Activated CD4-positive, alpha-beta T cell treated with anti-CD3 and anti-CD28 coated beads, Interleukin-2, amount 50 U/mL, for 16 hours (primary cell): Measurements from ENCODE around the gene PFN1.
"Not testable (repeated sequence)": the region's sequence is repeated elsewhere in the genome, so short reads cannot be mapped to it uniquely, and the experiment has no call there.

Experiments used
- DNase-seq: peaks from one replicate; pipeline ENCODE4 v3.0.0-alpha.2; 2020

PFN1 gene

GRCh38 chr17:4920351-4921048, 27.8 kb downstream of the PFN1 start:
- no peak for DNase-seq

- no peak for DNase-seq
Measured at GRCh38 chr17:4919511-4920047, 28.8 kb downstream of the PFN1 start.

- DNase-seq, result not testable (repeated sequence)
Measured at GRCh38 chr17:4914551-4914950, 33.8 kb downstream of the PFN1 start.

DNA sequence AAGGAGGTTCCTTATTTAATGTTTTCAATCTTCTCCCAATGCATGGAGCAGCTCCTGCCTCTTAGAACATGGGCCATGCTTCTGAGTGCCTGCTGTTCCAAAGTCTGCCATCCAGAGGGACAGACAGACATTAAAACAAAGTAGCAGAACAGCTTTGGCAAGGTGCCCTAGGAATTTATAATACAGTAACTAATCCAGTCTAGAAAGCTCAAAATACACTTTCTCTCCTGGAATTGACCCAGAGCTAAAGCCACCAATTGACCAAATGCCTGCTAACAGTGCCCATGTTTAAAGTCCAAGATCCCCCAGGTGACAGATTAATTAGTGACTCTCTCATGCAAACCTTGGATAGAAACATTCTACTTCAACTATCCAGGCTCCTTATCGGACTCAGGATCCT, 34.3 kb downstream of the PFN1 start:
- DNase-seq, result no peak

- DNase-seq, result peak; percentile 71
Measured at GRCh38 chr17:4908711-4909496, 39.4 kb downstream of the PFN1 start.

- no peak for DNase-seq
Measured at GRCh38 chr17:4908301-4908700, 40.0 kb downstream of the PFN1 start.

- DNase-seq, result not testable (repeated sequence)
Measured at GRCh38 chr17:4906642-4907041, 41.7 kb downstream of the PFN1 start.

GRCh38 chr17:4903051-4903818, 45.1 kb downstream of the PFN1 start, which contains the start of gene CHRNE:
Gene CHRNE, minus strand, starts transcription at chr17:4903098. Its CDS starts 35 bp downstream, at chr17:4903063.
- peak; percentile 79 for DNase-seq

DNA sequence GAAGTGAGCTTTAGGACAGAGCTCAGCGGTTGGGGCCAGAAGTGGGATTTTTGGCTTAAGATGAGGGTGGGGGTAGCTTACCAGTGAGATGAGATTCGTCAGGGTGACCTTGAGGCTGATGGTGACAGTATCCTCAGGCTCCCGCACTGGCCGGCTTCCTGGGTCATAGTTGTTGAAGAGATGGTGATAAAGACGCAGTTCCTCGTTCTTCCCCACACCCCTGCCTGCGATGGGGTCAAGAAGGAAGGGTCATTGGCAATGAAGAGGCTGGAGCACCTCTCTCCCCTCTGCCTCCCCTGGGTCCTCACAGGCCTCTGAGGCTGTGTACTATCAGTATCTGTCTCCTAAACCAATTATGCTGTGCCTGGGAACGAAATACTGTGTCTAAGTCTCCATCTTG, 45.8 kb downstream of the PFN1 start:
- DNase-seq, result no peak

DNA sequence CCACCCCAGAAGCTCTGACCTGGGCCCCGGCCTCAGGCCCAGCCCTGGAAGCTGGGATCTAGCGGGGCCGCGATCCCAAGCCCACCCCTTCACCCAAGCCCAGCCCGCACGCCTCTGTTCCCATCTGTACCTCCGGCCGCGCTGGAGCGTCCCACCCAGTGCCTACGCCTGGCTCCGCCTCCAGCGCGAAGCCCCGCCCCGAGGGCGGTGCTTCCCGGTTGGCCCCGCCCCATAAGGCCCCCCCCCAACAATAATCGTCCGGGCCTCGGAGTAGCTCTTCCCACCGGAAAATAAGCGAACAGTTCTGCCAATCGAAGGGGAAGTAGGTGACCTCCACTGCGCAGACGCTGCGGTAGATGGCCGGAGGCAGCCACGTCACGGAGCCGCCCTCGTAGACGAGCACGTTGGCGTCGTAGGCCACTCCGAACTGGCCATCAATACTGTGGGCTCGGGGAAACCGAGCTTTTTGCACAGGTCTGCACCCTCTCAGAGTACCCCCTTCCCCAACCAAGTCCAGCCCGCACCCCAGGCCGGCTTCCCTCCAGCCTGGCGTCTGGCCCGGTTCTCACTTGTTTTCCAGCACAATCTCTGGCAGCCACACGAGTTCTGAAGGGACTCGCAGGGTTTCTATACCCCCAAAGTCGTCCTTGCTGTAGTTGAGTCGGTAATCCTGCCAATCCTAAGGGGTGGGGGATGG, 46.5 kb downstream of the PFN1 start:
- no peak for DNase-seq

DNA sequence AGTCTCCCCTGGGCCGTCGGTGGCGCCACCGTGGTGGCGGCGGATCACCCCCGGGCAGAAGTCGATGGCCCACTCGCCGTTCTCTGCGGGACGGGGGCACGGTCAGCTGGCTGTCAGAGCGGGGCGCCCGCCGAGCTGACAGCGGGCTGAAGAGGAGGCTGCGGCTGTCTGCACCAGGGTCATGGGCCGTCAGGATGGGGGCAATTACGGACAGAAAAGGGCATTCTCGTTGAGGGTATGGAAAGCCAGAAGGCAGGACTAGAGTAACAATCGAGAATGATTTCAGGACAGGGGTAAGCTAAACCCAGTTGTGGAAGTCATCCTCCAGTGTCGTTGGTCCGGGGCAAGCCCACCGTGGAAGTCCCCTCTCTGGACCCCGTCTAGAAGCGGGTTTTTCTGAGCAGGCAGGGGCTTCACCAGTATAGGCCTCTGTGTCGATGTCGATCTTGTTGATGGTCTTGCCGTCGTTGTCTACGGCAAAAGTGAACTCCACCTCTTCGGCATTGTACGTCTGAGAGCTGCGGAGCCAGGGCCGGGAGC, 47.2 kb downstream of the PFN1 start:
- DNase-seq, result no peak

- DNase-seq, result peak; percentile 55
Measured at GRCh38 chr17:4900231-4901107, 47.9 kb downstream of the PFN1 start.

GRCh38 chr17:4899341-4900230, 48.7 kb downstream of the PFN1 start, which contains the start of gene C17orf107:
Gene C17orf107, plus strand, starts transcription at chr17:4899536. Its CDS starts 227 bp downstream, at chr17:4899763.
- DNase-seq, result peak; percentile 81

DNA sequence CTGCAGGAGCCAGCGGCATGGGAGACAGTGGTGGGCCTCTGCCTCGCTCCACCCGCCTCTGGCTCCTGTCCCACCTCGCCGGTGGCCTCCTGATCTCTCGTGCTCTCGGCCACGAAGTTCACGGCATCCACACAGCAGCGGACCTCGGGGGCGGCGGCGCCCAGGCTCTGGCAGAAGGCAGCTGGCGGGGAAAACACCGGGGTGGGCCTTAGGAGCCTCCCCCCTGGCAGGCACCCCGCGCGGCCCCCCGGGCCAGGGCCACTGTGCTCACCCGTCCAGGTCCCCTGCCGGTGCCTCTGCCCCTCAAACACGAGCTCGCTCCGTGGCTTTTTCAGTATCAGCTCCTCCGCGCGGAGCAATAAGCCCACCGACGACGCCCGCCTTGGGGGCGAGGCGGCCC, 49.4 kb downstream of the PFN1 start:
- DNase-seq, result no peak

DNA sequence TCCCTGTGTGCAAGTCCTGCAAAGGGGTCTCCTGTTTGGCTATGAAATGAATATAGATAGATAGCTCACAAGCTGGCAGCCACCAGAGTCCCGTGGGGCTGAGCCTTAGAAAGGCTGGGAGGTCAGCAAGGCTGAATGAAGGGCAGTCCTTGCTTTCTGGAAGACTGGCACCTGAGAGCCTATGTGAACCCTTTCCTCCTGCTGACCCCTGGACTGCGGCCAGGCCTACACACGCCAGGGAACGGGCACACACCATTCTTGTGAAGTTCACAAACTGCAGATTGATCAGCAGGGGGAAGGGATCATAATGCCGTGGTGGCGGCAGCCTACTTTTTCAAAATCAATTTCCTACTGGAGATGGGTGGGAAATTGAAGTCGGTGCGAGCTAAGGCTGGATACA, 50.0 kb downstream of the PFN1 start:
- no peak for DNase-seq

DNA sequence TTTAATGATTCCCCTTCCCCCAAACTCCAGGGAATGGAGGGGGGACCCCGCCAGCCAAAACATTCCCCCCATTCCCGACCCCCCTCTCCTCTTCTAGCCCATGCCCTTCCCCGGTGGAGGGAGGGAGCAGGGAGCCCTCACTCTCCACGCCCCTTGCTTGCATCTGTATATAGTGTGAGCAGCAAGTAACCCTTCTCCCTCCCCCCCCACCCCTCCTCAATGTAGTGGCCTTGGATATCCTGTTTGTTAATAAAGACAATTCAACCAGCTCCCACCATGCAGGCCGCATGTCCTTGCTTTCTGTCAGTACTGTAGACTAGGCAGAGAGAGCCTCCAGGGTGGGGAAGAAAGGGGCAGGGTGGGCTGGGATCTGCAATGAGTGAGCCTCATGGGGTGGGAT, 50.5 kb downstream of the PFN1 start:
- no peak for DNase-seq

- no peak for DNase-seq
Measured at GRCh38 chr17:4897198-4897687, 51.1 kb downstream of the PFN1 start.

- DNase-seq, result no peak
Measured at GRCh38 chr17:4896332-4897197, 51.8 kb downstream of the PFN1 start.
